B cell (primary cell): ENCODE data around the gene RNF26. TPM values are rescaled to one million over a fixed set of nuclear protein-coding genes. Genes with fewer than 3 reads are reported as not detected.

ENCODE experiments used
- ATAC-seq: fragments of 200-7000 bp; cut with Tn5 transposase; one replicate; pipeline ENCODE4 v1.10.0; 2021; ENCODE audit warnings: low read depth, mild to moderate bottlenecking, moderate number of reproducible peaks, moderate library complexity
- CTCF ChIA-PET: fragments of 350-600 bp; sonication (Branson Sonifier 250); formaldehyde crosslinking; loops from one replicate; lab custom pipeline; 2021; ENCODE audit warnings: antibody characterized with exemption, inconsistent platforms; lab: Charles Lee
- POLR2A ChIA-PET: fragments of 350-600 bp; sonication (Branson Sonifier 250); formaldehyde crosslinking; loops from one replicate; lab custom pipeline; 2021; ENCODE audit warnings: antibody characterized with exemption; lab: Charles Lee
- DNase-seq: peaks from one replicate; pipeline ENCODE4 v3.0.0; 2013
- H2AFZ ChIP-seq: 2 replicates; pipeline ENCODE4 v1.6.1; 2012; ENCODE audit warnings: mild to moderate bottlenecking, low read depth, low read length; ENCODE audit not compliant: insufficient read depth, poor library complexity, severe bottlenecking
- H3K27ac ChIP-seq, 2 donors: 1 replicate in 1 of 2; 2 replicates in 1 of 2; pipeline ENCODE4 v1.5.1; 2012 to 2013; ENCODE audit warnings: low read length in 2 of 2, mild to moderate bottlenecking in 2 of 2, moderate library complexity in 1 of 2
- H3K27me3 ChIP-seq, 4 experiments: fragments of 200-600 bp in 1 of 4; sonication (generic) in 1 of 4; replicated peaks in 1 of 4; 1 replicate in 2 of 4; 2 replicates in 2 of 4; pipeline versions ENCODE4 v1.6.1 to v1.7.0; 2013 to 2016; ENCODE audit warnings: low read length in 3 of 4, mild to moderate bottlenecking in 2 of 4, mixed read lengths in 1 of 4, moderate library complexity in 1 of 4; ENCODE audit not compliant: insufficient read depth in 4 of 4, control insufficient read depth in 3 of 4; ENCODE audit errors: control extremely low read depth in 1 of 4
- H3K36me3 ChIP-seq, 2 experiments: replicated peaks in 1 of 2; 1 replicate in 1 of 2; 2 replicates in 1 of 2; pipeline versions ENCODE4 v1.6.1 to v1.7.1; 2013; ENCODE audit warnings: low read length in 1 of 2; ENCODE audit not compliant: insufficient read depth in 2 of 2, control insufficient read depth in 1 of 2; ENCODE audit errors: control extremely low read depth in 1 of 2, extremely low read depth in 1 of 2
- H3K4me1 ChIP-seq, 2 donors: fragments of 200-600 bp in 1 of 2; sonication (generic) in 1 of 2; 1 replicate in 1 of 2; 2 replicates in 1 of 2; pipeline versions ENCODE4 v1.5.1 to v1.6.1; 2013 to 2017; ENCODE audit warnings: low read length in 2 of 2; ENCODE audit not compliant: control insufficient read depth in 2 of 2, insufficient read depth in 2 of 2
- H3K4me2 ChIP-seq: replicated peaks from 2 replicates; pipeline ENCODE3; 2012; ENCODE audit warnings: mild to moderate bottlenecking, low read depth, low read length; ENCODE audit not compliant: poor library complexity, severe bottlenecking
- H3K4me3 ChIP-seq, 5 experiments: fragments of 200-600 bp in 1 of 5; sonication (generic) in 1 of 5; 1 replicate in 3 of 5; 2 replicates in 2 of 5; pipeline versions ENCODE4 v1.5.1 to v1.7.0; 2011 to 2016; ENCODE audit warnings: low read length in 4 of 5, mild to moderate bottlenecking in 4 of 5, low read depth in 2 of 5, control low read depth in 1 of 5, moderate library complexity in 1 of 5; ENCODE audit not compliant: insufficient read depth in 1 of 5; ENCODE audit errors: control extremely low read depth in 1 of 5, extremely low read depth in 1 of 5
- H3K79me2 ChIP-seq: fragments of 200-600 bp; sonication (generic); one replicate; pipeline ENCODE4 v1.6.0; 2016; ENCODE audit warnings: low read length; ENCODE audit not compliant: control insufficient read depth, insufficient read depth
- H3K9ac ChIP-seq: fragments of 200-600 bp; sonication (generic); 2 replicates; pipeline ENCODE4 v1.6.1; 2017; ENCODE audit warnings: mild to moderate bottlenecking, low read length, moderate library complexity
- H3K9me3 ChIP-seq, 3 donors: one replicate each; pipeline versions ENCODE4 v1.6.1 to v1.7.1; 2013; ENCODE audit warnings: low read length in 2 of 3; ENCODE audit not compliant: control insufficient read depth in 2 of 3, insufficient read depth in 1 of 3; ENCODE audit errors: control extremely low read depth in 1 of 3
- H4K20me1 ChIP-seq: 2 replicates; pipeline ENCODE4 v1.6.0; 2012; ENCODE audit warnings: mild to moderate bottlenecking, low read length; ENCODE audit not compliant: insufficient read depth, control insufficient read depth, poor library complexity, severe bottlenecking
- H3K27ac Mint-ChIP-seq: one replicate; pipeline ENCODE4 v1.8.0; 2021; ENCODE audit warnings: mixed read lengths
- H3K27me3 Mint-ChIP-seq: one replicate; pipeline ENCODE4 v1.8.0; 2021; ENCODE audit warnings: mixed read lengths
- H3K4me1 Mint-ChIP-seq: one replicate; pipeline ENCODE4 v1.8.0; 2021; ENCODE audit warnings: mixed read lengths
- H3K4me3 Mint-ChIP-seq: one replicate; pipeline ENCODE4 v1.8.0; 2021; ENCODE audit warnings: mixed read lengths
- H3K9me3 Mint-ChIP-seq: one replicate; pipeline ENCODE4 v1.8.0; 2022; ENCODE audit warnings: mixed read lengths; ENCODE audit not compliant: insufficient read depth
- EZH2 ChIP-seq: IDR thresholded peaks from 2 replicates; pipeline ENCODE4 v1.6.1; 2012; ENCODE audit warnings: borderline replicate concordance, low read depth, mild to moderate bottlenecking, moderate library complexity, low read length; ENCODE audit not compliant: insufficient read depth, poor library complexity, severe bottlenecking
- WGBS: methylation state at CpG from one replicate; pipeline ENCODE4 v1.1.5; 2013; ENCODE audit warnings: missing lambda C conversion rate; ENCODE audit not compliant: insufficient coverage; 5-methylcytosine and 5-hydroxymethylcytosine counted together
- intact Hi-C: fragments of 100-400 bp; cut with micrococcal nuclease; formaldehyde crosslinking; loops from one replicate; pipeline ENCODE4 v1.10.0; 2022
- polyA plus RNA-seq: library from polyadenylated mRNA; depleted of rRNA; stranded (reverse); fragments of >200 nt; gene quantifications from 2 replicates; pipeline ENCODE4 v1.2.3, GENCODE V29; 2012
- total RNA-seq, 2 donors: library from RNA; stranded (reverse); fragments of 120-200 nt in 1 of 2; gene quantifications; 1 replicate in 1 of 2; 2 replicates in 1 of 2; pipeline versions ENCODE4 v1.2.3 to v1.2.4, GENCODE V29; 2013 to 2022
- TF ChIP-seq, protein P1 (sequence below): fragments of 200-600 bp; IDR thresholded peaks from one replicate; pipeline ENCODE4 v1.8.0; 2022; ENCODE audit warnings: antibody characterized with exemption, mild to moderate bottlenecking

The RNF26 gene
- total and polyA plus RNA-seq, 2 donors (not counting 1 experiment from before 2014, with no cell fraction given) = 15.5 to 21.8 TPM

DNA sequence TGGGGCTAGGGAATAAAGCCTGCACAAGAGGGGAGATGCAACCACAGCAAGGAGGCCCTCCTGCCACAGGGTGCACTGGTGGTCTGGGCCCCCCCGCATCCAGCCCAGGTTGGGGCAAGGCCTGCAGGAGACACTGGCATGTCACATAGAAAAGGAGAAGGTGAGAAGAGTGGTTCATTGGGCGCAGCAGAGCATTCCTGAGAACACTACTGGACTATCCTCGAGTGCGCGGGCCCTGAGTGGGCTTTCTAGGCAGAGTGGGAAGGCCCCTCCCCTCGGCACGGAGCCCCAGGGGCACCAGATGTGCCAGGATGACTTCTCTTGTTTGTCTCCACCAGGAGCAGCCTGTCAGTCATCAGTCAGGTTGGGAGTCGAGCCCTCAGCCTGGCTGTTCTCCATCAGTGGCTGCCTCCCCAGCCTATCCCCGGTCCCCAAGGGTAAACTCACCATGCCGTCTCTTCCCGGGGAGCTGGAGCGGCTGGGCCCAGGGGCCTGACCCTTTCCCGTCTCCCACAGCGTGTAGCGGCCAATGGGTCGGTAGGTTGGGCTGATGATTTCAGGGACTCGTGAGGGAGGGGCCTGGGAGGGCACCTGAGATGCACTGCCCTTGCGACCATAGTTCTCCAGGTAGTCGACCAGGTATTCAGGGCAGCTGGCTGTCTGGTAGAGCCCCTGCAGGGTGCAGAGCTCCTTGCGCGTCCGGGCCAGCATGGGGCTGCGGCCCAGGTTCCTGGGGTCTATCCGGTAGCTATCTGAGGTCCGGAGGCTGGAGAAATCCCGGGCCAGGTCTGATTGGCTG lies 38.1 kb downstream of the RNF26 start:
- no peaks in the 10 kb centered on the region for H3K4me1 Mint-ChIP-seq
- ChIA-PET POLR2A (interaction anchor here (0.6 kb wide), 1 partner anchor 1031 kb away, joined by 3 read pairs; no protein-coding TSS in a partner anchor), CTCF (interaction anchor here (5.5 kb wide), 1 partner anchor 16 kb away, joined by 46 read pairs; no protein-coding TSS in a partner anchor)
- peaks cover 27% of the 10 kb centered on the region for H3K27me3 Mint-ChIP-seq
- Histone ChIP-seq H3K9me3 (no peaks in the 10 kb centered on the region), H3K9ac (no peak overlapping the region), H4K20me1 (no peaks in the 10 kb centered on the region), H2AFZ (no peak overlapping the region), H3K27ac (no peak overlapping the region), H3K4me1 (no peaks in the 10 kb centered on the region), H3K4me2 (no peak overlapping the region), H3K36me3 (no peaks in the 10 kb centered on the region), H3K79me2 (no peaks in the 10 kb centered on the region), H3K27me3 (peaks cover 0 to 14% (median 5%) of the 10 kb centered on the region in 4 experiments), H3K4me3 (no peak overlapping the region)
- intact Hi-C loops = no loop called here
- DNase-seq (no peak), ATAC-seq (no peak)
- no peaks in the 10 kb centered on the region for H3K9me3 Mint-ChIP-seq
- TF ChIP-seq, protein P1, sequence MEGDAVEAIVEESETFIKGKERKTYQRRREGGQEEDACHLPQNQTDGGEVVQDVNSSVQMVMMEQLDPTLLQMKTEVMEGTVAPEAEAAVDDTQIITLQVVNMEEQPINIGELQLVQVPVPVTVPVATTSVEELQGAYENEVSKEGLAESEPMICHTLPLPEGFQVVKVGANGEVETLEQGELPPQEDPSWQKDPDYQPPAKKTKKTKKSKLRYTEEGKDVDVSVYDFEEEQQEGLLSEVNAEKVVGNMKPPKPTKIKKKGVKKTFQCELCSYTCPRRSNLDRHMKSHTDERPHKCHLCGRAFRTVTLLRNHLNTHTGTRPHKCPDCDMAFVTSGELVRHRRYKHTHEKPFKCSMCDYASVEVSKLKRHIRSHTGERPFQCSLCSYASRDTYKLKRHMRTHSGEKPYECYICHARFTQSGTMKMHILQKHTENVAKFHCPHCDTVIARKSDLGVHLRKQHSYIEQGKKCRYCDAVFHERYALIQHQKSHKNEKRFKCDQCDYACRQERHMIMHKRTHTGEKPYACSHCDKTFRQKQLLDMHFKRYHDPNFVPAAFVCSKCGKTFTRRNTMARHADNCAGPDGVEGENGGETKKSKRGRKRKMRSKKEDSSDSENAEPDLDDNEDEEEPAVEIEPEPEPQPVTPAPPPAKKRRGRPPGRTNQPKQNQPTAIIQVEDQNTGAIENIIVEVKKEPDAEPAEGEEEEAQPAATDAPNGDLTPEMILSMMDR = no peak
- TF ChIP-seq EZH2 = no peak
- H3K27ac Mint-ChIP-seq = no peak overlapping the region
- H3K4me3 Mint-ChIP-seq = no peak overlapping the region
- 94% methylated on average over 26 of the region's 26 CpGs for WGBS
